ENCODE data around the gene RPL3. TPM values are rescaled to one million over a fixed set of nuclear protein-coding genes. Genes with fewer than 3 reads are reported as not detected.

Gene RPL3
- total RNA-seq, 2 experiments from 2014 or later = 3,952 to 3,974 TPM

- no peak for DNase-seq
- Mint-ChIP-seq H3K27ac (no peak overlapping the region), H3K27me3 (peaks cover 8% of the 10 kb centered on the region), H3K4me1 (ENCODE audit: low read depth) (peaks cover 15% of the 10 kb centered on the region), H3K9me3 (no peaks in the 10 kb centered on the region), H3K36me3 (ENCODE audit: low read depth) (no peaks in the 10 kb centered on the region), H3K4me3 (peak overlapping the region; percentile 87)
- no peak for TF ChIP-seq CTCF (IDR thresholded peaks at IDR 0.05)
- CTCF ChIA-PET = no interaction called here
- intact Hi-C loops (cut with DNase I, micrococcal nuclease) = no loop called here
- Histone ChIP-seq H3K4me1 (ENCODE audit: insufficient read depth, low read length) (peaks cover 21% of the 10 kb centered on the region), H3K4me3 (ENCODE audit: low read length) (no peak overlapping the region), H3K36me3 (ENCODE audit: insufficient read depth, low read length) (no peaks in the 10 kb centered on the region), H3K9me3 (ENCODE audit: control insufficient read depth in 1 of 2, insufficient read depth in 1 of 2, low read length in 2 of 2) (peaks cover 0 to 7% of the 10 kb centered on the region in 2 experiments), H3K27me3 (ENCODE audit: control insufficient read depth in 1 of 2, insufficient read depth in 2 of 2, low read length in 2 of 2) (peaks cover 20 to 26% of the 10 kb centered on the region in 2 experiments), H3K27ac (ENCODE audit: low read depth in 1 of 2, low read length in 2 of 2) (no peak overlapping the region)
- POLR2A ChIA-PET = interaction anchor here (0.6 kb wide), 1 partner anchor 628 kb away, joined by 3 read pairs; no protein-coding TSS in a partner anchor
- no peak for ATAC-seq (ENCODE audit: poor library complexity)
These were observed 32.3 kb upstream of the RPL3 start for GRCh38 chr22:39351689-39352214.

GRCh38 chr22:39350757-39351688 lies 31.6 kb upstream of the RPL3 start:
- CTCF ChIA-PET = no interaction called here
- Mint-ChIP-seq H3K27ac (no peak overlapping the region), H3K9me3 (no peaks in the 10 kb centered on the region), H3K4me1 (ENCODE audit: low read depth) (peaks cover 15% of the 10 kb centered on the region), H3K36me3 (ENCODE audit: low read depth) (no peaks in the 10 kb centered on the region), H3K27me3 (peaks cover 12% of the 10 kb centered on the region), H3K4me3 (peak overlapping the region; percentile 87)
- H3K4me3 ChIP-seq (ENCODE audit: low read length) = peak overlapping the region; percentile 44
- H3K4me1 ChIP-seq (ENCODE audit: insufficient read depth, low read length) = peaks cover 21% of the 10 kb centered on the region
- no peaks in the 10 kb centered on the region for H3K36me3 ChIP-seq (ENCODE audit: insufficient read depth, low read length)
- peaks cover 20 to 26% of the 10 kb centered on the region in 2 experiments for H3K27me3 ChIP-seq (ENCODE audit: control insufficient read depth in 1 of 2, insufficient read depth in 2 of 2, low read length in 2 of 2)
- ATAC-seq (ENCODE audit: poor library complexity) (no peak), DNase-seq (no peak)
- POLR2A ChIA-PET = interaction anchor here (0.6 to 1.5 kb wide), 3 partner anchors 66 to 628 kb away, joined by 3 to 4 read pairs (median 3); no protein-coding TSS in a partner anchor
- H3K9me3 ChIP-seq (ENCODE audit: control insufficient read depth in 1 of 2, insufficient read depth in 1 of 2, low read length in 2 of 2) = peaks cover 0 to 7% of the 10 kb centered on the region in 2 experiments
- no peak for TF ChIP-seq CTCF (IDR thresholded peaks at IDR 0.05)
- no peak overlapping the region for H3K27ac ChIP-seq (ENCODE audit: low read depth in 1 of 2, low read length in 2 of 2)
- intact Hi-C loops (cut with DNase I, micrococcal nuclease) = no loop called here

- Histone ChIP-seq H3K27ac (ENCODE audit: low read depth in 1 of 2, low read length in 2 of 2) (no peak within 1 kb of the TSS), H3K36me3 (ENCODE audit: insufficient read depth, low read length) (no peaks in the 10 kb centered on the region), H3K27me3 (ENCODE audit: control insufficient read depth in 1 of 2, insufficient read depth in 2 of 2, low read length in 2 of 2) (peaks cover 20 to 26% of the 10 kb centered on the region in 2 experiments), H3K9me3 (ENCODE audit: control insufficient read depth in 1 of 2, insufficient read depth in 1 of 2, low read length in 2 of 2) (peaks cover 0 to 7% of the 10 kb centered on the region in 2 experiments), H3K4me3 (ENCODE audit: low read length) (peak within 1 kb of the TSS; percentile 58), H3K4me1 (ENCODE audit: insufficient read depth, low read length) (peaks cover 21% of the 10 kb centered on the region)
- TF ChIP-seq CTCF (IDR thresholded peaks at IDR 0.05) = no peak
- CTCF ChIA-PET = no interaction called here
- H3K36me3 Mint-ChIP-seq (ENCODE audit: low read depth) = no peaks in the 10 kb centered on the region
- ATAC-seq (ENCODE audit: poor library complexity) = peak; percentile 47
- H3K4me3 Mint-ChIP-seq = peak within 1 kb of the TSS; percentile 87
- intact Hi-C loops (cut with DNase I, micrococcal nuclease) = loop anchor here in 1 of 2 experiments (10.0 kb wide), 1 partner anchor 685 kb away; no protein-coding TSS in a partner anchor
- no peaks in the 10 kb centered on the region for H3K9me3 Mint-ChIP-seq
- peaks cover 15% of the 10 kb centered on the region for H3K4me1 Mint-ChIP-seq (ENCODE audit: low read depth)
- POLR2A ChIA-PET = interaction anchor here (1.0 to 1.7 kb wide), 6 partner anchors 30 to 179 kb away, joined by 3 to 10 read pairs (median 4); partner anchors contain the start of genes MIEF1 and RPL3
- DNase-seq = peak in 3 of 14 experiments; percentile 3 to 26 (median 10)
- H3K27me3 Mint-ChIP-seq = peaks cover 12% of the 10 kb centered on the region
- H3K27ac Mint-ChIP-seq = no peak within 1 kb of the TSS
These were observed 30.7 kb upstream of the RPL3 start, which contains the start of gene SYNGR1 for GRCh38 chr22:39349967-39350726. Gene SYNGR1, plus strand, starts transcription at chr22:39349991. Its CDS starts 20 bp downstream, at chr22:39350011.

All from CD4-positive, alpha-beta T cell (primary cell).